GM21515 (cell line): ENCODE measurements around the gene CDK5RAP2.
"Not testable (repeated sequence)": the region's sequence is repeated elsewhere in the genome, so short reads cannot be mapped to it uniquely, and the experiment has no call there.

Experiments
- ATAC-seq: cut with Tn5 transposase; IDR thresholded peaks from one replicate; pipeline ENCODE4 v1.9.1; 2021; ENCODE audit not compliant: unreplicated experiment

CDK5RAP2 gene

GRCh38 chr9:120475341-120475740 is 104.6 kb downstream of the CDK5RAP2 start:
- no peak for ATAC-seq

GRCh38 chr9:120474591-120475243 is 105.2 kb downstream of the CDK5RAP2 start:
- ATAC-seq, result no peak

- ATAC-seq, result no peak
Observed at GRCh38 chr9:120473608-120474007, 106.4 kb downstream of the CDK5RAP2 start.

GRCh38 chr9:120465685-120466407 is 114.1 kb downstream of the CDK5RAP2 start:
- ATAC-seq, result no peak

GRCh38 chr9:120464887-120465421 is 115.0 kb downstream of the CDK5RAP2 start:
- ATAC-seq, result no peak

GRCh38 chr9:120464176-120464886 is 115.6 kb downstream of the CDK5RAP2 start:
- no peak for ATAC-seq

- ATAC-seq, result no peak
Observed at GRCh38 chr9:120463765-120464164, 116.2 kb downstream of the CDK5RAP2 start.

- not testable (repeated sequence) for ATAC-seq
Observed at GRCh38 chr9:120461677-120462076, 118.3 kb downstream of the CDK5RAP2 start.

- no peak for ATAC-seq
Observed at GRCh38 chr9:120456218-120456617, 123.7 kb downstream of the CDK5RAP2 start.

GRCh38 chr9:120454467-120454866 is 125.5 kb downstream of the CDK5RAP2 start:
- no peak for ATAC-seq

GRCh38 chr9:120453792-120454191 is 126.2 kb downstream of the CDK5RAP2 start:
- no peak for ATAC-seq

- ATAC-seq, result no peak
Observed at GRCh38 chr9:120452631-120453030, 127.3 kb downstream of the CDK5RAP2 start.

GRCh38 chr9:120450916-120451315 is 129.1 kb downstream of the CDK5RAP2 start:
- no peak for ATAC-seq

- no peak for ATAC-seq
Observed at GRCh38 chr9:120449566-120449965, 130.4 kb downstream of the CDK5RAP2 start.

- no peak for ATAC-seq
Observed at GRCh38 chr9:120447959-120448500, 131.9 kb downstream of the CDK5RAP2 start.

- no peak for ATAC-seq
Observed at GRCh38 chr9:120446671-120447070, 133.3 kb downstream of the CDK5RAP2 start.

GRCh38 chr9:120443976-120444375 is 136.0 kb downstream of the CDK5RAP2 start:
- ATAC-seq, result no peak

- ATAC-seq, result no peak
Observed at GRCh38 chr9:120443489-120443888, 136.5 kb downstream of the CDK5RAP2 start.

- ATAC-seq, result no peak
Observed at GRCh38 chr9:120442308-120442995, 137.5 kb downstream of the CDK5RAP2 start.

GRCh38 chr9:120441426-120442307 is 138.3 kb downstream of the CDK5RAP2 start:
- ATAC-seq, result no peak
